Epithelial cell of esophagus (primary cell): ENCODE measurements around the gene MINPP1.
"Not testable (repeated sequence)": the region's sequence is repeated elsewhere in the genome, so short reads cannot be mapped to it uniquely, and the experiment has no call there.

Experiments
- DNase-seq: peaks from one replicate; pipeline ENCODE4 v3.0.0; 2010; ENCODE audit warnings: low read depth
- H3K4me3 ChIP-seq: 2 replicates; pipeline ENCODE4 v1.5.1; 2011; ENCODE audit warnings: mild to moderate bottlenecking, low read length, control low read depth
- TF ChIP-seq, protein P1 (sequence below): IDR thresholded peaks from 2 replicates; pipeline ENCODE4 v1.5.1; 2011; ENCODE audit warnings: low read depth, mild to moderate bottlenecking, low read length, control low read depth, inconsistent platforms; ENCODE audit not compliant: insufficient read depth; ENCODE audit errors: missing control alignments

Gene MINPP1

DNA sequence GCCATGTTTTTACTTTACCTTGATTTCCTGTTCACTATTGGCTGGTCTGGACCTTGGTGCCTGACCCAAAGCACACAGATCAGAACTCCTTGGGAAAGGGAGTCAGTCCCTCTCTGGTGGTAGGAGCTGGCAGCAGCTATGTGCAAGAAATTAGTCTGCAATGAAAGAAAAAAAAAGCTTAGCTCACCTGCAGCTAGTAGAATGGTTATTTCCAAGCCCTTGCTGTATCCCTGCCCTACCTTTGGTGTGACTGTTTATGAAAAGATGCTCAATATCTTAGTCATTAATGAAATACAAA is 86.8 kb downstream of the MINPP1 start:
- DNase-seq = no peak
- TF ChIP-seq, protein P1, sequence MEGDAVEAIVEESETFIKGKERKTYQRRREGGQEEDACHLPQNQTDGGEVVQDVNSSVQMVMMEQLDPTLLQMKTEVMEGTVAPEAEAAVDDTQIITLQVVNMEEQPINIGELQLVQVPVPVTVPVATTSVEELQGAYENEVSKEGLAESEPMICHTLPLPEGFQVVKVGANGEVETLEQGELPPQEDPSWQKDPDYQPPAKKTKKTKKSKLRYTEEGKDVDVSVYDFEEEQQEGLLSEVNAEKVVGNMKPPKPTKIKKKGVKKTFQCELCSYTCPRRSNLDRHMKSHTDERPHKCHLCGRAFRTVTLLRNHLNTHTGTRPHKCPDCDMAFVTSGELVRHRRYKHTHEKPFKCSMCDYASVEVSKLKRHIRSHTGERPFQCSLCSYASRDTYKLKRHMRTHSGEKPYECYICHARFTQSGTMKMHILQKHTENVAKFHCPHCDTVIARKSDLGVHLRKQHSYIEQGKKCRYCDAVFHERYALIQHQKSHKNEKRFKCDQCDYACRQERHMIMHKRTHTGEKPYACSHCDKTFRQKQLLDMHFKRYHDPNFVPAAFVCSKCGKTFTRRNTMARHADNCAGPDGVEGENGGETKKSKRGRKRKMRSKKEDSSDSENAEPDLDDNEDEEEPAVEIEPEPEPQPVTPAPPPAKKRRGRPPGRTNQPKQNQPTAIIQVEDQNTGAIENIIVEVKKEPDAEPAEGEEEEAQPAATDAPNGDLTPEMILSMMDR = no peak
- H3K4me3 ChIP-seq = no peak overlapping the region

DNA sequence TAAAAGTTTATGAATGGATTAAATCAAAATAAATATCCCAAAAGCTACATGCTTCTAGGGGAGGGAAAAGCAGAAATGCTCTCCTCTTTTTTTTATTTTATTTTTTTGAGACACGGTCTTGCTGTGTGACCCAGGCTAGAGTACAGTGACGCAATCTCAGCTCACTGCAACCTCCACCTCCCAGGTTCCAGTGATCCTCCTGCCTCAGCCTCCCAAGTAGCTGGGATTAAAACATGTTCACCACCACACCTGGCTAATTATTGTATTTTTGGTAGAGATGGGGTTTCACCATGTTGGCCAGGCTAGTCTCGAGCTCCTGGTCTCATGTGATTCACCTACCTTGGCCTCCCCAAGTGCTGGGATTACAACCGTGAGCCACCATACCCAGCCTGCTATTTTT is 88.2 kb downstream of the MINPP1 start:
- not testable (repeated sequence) for DNase-seq

DNA sequence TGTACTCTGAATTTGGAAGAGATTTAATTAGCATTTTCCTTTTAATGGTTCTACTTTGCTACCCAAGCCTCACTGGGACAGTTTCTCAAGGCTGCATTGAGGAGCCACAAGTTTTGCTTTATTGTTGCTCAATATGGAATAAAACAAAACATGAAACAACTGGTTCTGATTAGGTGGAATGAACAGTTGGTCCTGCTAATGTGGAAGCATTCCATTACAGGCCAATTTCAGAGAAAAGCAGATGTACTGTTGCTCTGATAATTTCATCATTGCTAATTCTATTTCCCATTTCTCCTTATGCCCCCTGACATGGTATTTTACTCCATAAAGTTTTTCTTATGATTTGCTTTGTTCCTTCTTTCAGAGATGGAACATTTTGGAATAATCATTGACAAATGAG is 89.0 kb downstream of the MINPP1 start:
- no peak for DNase-seq
- no peak overlapping the region for H3K4me3 ChIP-seq
- TF ChIP-seq, protein P1 = no peak

More for the DNA sequence above, 88.2 kb downstream of the MINPP1 start:
- not testable (repeated sequence) for H3K4me3 ChIP-seq

DNA sequence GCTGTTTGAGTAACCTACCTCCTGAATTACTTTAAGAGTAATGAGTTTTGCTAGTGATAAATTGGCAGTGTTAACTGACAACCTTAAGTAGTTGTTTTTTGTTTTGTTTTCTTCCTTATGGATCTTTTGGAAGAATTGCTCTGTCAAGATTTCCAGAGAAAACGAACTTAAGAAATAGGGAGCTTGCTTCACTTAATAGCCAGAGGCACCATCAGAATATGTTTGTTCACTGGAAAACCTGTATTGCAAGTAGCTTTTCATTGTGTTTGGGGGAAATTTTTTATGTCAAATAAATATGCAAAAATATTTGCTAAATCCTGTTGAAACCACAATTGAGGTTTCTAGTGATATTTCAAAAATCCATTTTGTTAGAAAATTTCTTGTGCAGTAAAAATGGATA is 89.5 kb downstream of the MINPP1 start:
- peak; percentile 50 for DNase-seq
- no peak overlapping the region for H3K4me3 ChIP-seq
- TF ChIP-seq, protein P1 = no peak

DNA sequence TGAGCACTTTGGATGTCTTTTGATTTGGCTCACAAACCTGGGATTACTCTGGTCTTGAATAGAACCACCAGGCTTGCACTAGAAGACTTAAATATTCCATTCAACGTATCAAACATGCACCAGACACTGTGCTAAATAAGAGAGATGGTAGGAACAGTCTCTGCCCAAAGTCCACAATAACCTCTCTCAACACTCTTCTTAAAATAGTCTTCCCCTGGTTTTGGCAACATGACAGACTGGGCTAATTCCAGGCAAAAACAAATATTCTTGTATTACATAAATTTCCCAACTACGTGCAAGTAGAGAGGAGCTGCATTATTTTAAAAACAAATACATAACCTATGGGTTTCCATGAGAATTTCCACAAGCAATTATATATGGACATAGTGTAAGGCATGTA is 90.2 kb downstream of the MINPP1 start:
- DNase-seq = no peak
- H3K4me3 ChIP-seq = no peak overlapping the region
- TF ChIP-seq, protein P1 = no peak

DNA sequence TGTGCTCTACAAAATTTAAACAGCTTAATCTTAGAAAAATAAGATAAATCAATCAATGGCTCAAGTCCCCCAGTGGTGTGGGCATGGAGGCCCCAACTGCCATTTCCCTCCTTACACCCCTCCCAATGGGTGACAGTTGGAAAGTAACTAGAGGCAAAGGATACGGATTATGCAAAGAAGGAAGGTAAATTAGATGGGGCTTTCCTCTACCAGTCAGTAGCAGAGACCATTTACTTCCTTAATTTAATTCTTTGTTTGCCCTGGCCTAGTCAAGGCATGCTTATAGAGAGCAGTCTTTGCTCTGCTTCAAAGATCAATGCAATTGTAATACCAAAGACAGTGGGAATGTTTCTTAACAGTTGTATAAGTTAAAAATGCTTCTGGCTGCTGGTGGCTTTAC is 91.7 kb downstream of the MINPP1 start:
- no peak for DNase-seq
- no peak overlapping the region for H3K4me3 ChIP-seq
- TF ChIP-seq, protein P1 = no peak

DNA sequence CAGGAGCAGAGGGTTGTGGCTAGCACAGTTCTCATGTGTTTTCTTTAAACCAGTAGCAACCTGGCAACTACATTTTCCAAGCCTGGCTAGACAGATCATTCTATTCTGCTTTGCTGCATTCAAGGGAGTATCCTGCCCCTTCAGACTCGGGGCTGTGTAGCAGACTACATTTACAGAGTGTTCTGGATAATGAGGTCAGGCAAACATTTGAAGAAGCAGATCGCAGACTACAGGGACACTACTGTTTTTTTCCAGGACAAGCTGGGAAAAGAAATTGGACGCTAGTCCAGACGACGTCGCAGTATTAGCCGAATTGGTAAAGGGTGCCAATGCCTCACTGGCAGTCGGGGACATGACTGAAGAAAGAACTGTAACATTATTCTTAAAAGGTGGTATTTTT is 94.0 kb downstream of the MINPP1 start:
- TF ChIP-seq, protein P1 = no peak
- no peak for DNase-seq
- H3K4me3 ChIP-seq = no peak overlapping the region

DNA sequence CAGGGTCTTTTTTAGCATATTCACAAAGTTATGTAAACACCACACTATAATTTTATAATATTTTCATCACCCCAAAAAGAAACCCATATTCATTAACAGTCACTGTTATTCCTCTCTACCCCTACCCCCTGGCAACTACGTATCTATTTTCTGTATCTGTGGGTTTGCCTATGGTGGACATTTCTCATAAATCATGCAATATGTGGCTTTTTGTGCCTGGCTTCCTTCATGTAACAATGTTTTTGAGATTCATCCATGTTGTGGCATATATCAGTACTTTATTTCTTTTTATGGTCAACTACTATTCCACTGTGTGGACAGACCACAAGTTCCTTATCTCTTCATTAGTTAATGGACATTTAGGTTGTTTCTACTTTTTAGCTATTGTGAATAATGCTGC is 95.9 kb downstream of the MINPP1 start:
- no peak overlapping the region for H3K4me3 ChIP-seq
- no peak for DNase-seq
- TF ChIP-seq, protein P1 = no peak
